Measurements from ENCODE around the gene DDO. TPM values are rescaled to one million over a fixed set of nuclear protein-coding genes. Genes with fewer than 3 reads are reported as not detected.

Gene DDO
- total and polyA plus RNA-seq, 2 experiments from 2014 or later: 0.10 TPM; not detected in 1

- TF ChIP-seq ZNF462 (CRISPR knock-in tag; IDR thresholded peaks at IDR 0.05) (no peak), EZH2phosphoT487 (IDR thresholded peaks at IDR 0.05; ENCODE audit: unreplicated experiment) (no peak), POLR2AphosphoS5 (IDR thresholded peaks at IDR 0.05; ENCODE audit: low read depth) (no peak), NANOG (IDR thresholded peaks at IDR 0.05; ENCODE audit: borderline replicate concordance) (no peak), ZNF331 (CRISPR knock-in tag; IDR thresholded peaks at IDR 0.05; ENCODE audit: low read depth) (no peak), ZNF114 (CRISPR knock-in tag; IDR thresholded peaks at IDR 0.05) (no peak), STAT1 (IDR thresholded peaks at IDR 0.05; ENCODE audit: unreplicated experiment) (no peak), ETS1 (IDR thresholded peaks at IDR 0.05) (no peak), EZH2 (IDR thresholded peaks at IDR 0.05; ENCODE audit: low read depth, unreplicated experiment) (no peak), CREB1 (CRISPR knock-in tag; IDR thresholded peaks at IDR 0.05; ENCODE audit: low read depth) (no peak)
Observed at GRCh38 chr6:110369066-110369465, 46.3 kb downstream of the DDO start (continued).

- H3K4me2 ChIP-seq: no peak overlapping the region
- ATAC-seq: no peak
- H3F3A ChIP-seq (replicated peaks; ENCODE audit: low read depth): no peaks in the 10 kb centered on the region
- H2AFZ ChIP-seq: no peak overlapping the region
- no peaks in the 10 kb centered on the region for H3K9me3 Mint-ChIP-seq
- H3K4me1 ChIP-seq (ENCODE audit: insufficient read depth): peaks cover 16% of the 10 kb centered on the region
- no peak overlapping the region for H3K27ac Mint-ChIP-seq
- H3K4me3 ChIP-seq: no peak overlapping the region
- no peak for DNase-seq (ENCODE audit: low spot score)
- H3K4me1 Mint-ChIP-seq: peaks cover 18% of the 10 kb centered on the region; the same call in 2 of the 3 replicates
- H3K27me3 ChIP-seq (ENCODE audit: insufficient read depth): no peaks in the 10 kb centered on the region
- H3K27ac ChIP-seq (ENCODE audit: low read depth): no peak overlapping the region
- H3K36me3 Mint-ChIP-seq (ENCODE audit: low read depth): no peaks in the 10 kb centered on the region
- no peaks in the 10 kb centered on the region for H4K20me1 ChIP-seq (replicated peaks; ENCODE audit: insufficient read depth)
- H3K4me3 Mint-ChIP-seq: no peak overlapping the region
- no peaks in the 10 kb centered on the region for H3K27me3 Mint-ChIP-seq (ENCODE audit: insufficient read depth, low read depth, poor library complexity)
- 0 out of 2 replicates have a peak, but pooled peaks cover 3% of the 10 kb centered on the region for H3K9me2 ChIP-seq (ENCODE audit: insufficient read depth)
- no peaks in the 10 kb centered on the region for H3K36me3 ChIP-seq (ENCODE audit: insufficient read depth)
- H3K79me2 ChIP-seq (replicated peaks; ENCODE audit: insufficient read depth): no peaks in the 10 kb centered on the region
- TF ChIP-seq ZNF462 (CRISPR knock-in tag; IDR thresholded peaks at IDR 0.05): no peak
Observed at GRCh38 chr6:110368284-110368683, 47.1 kb downstream of the DDO start.
